Fibroblast of skin of right quadriceps (primary cell): ENCODE data around the gene GNAI3.

Experiments
- DNase-seq: peaks from one replicate; pipeline ENCODE4 v3.0.0-alpha.2; 2013

GNAI3 gene

GRCh38 chr1:109527098-109527811 lies 21.2 kb upstream of the GNAI3 start:
- no peak for DNase-seq

GRCh38 chr1:109527846-109528695 lies 20.3 kb upstream of the GNAI3 start:
- no peak for DNase-seq

GRCh38 chr1:109528712-109529111 lies 19.7 kb upstream of the GNAI3 start:
- DNase-seq: no peak

- DNase-seq: no peak
These were observed 18.4 kb upstream of the GNAI3 start for GRCh38 chr1:109529881-109530456.

- no peak for DNase-seq
These were observed 17.8 kb upstream of the GNAI3 start for GRCh38 chr1:109530457-109531087.

- DNase-seq: no peak
These were observed 17.0 kb upstream of the GNAI3 start for GRCh38 chr1:109531380-109531779.

GRCh38 chr1:109531826-109532364 lies 16.5 kb upstream of the GNAI3 start:
- DNase-seq: no peak

- peak; percentile 72 for DNase-seq
These were observed 15.9 kb upstream of the GNAI3 start for GRCh38 chr1:109532365-109533136.

- no peak for DNase-seq
These were observed 14.0 kb upstream of the GNAI3 start for GRCh38 chr1:109534307-109534858.

- DNase-seq: no peak
These were observed 12.9 kb upstream of the GNAI3 start for GRCh38 chr1:109535481-109535880.

GRCh38 chr1:109535971-109536491 lies 12.4 kb upstream of the GNAI3 start:
- DNase-seq: no peak

- DNase-seq: no peak
These were observed 10.8 kb upstream of the GNAI3 start for GRCh38 chr1:109537450-109538178.

GRCh38 chr1:109538827-109539555 lies 9.4 kb upstream of the GNAI3 start:
- DNase-seq: no peak

GRCh38 chr1:109539676-109540075 lies 8.7 kb upstream of the GNAI3 start, which contains the start of gene GPR61:
Gene GPR61, plus strand, starts transcription at chr1:109539872. Its CDS starts 3,151 bp downstream, at chr1:109543023.
- no peak for DNase-seq

GRCh38 chr1:109541102-109541501 lies 7.3 kb upstream of the GNAI3 start:
- DNase-seq: no peak

GRCh38 chr1:109542657-109543056 lies 5.8 kb upstream of the GNAI3 start:
- DNase-seq: no peak

- DNase-seq: no peak
These were observed 5.0 kb upstream of the GNAI3 start for GRCh38 chr1:109543283-109543987.

- DNase-seq: no peak
These were observed 4.3 kb upstream of the GNAI3 start for GRCh38 chr1:109543988-109544735.
